ENCODE data around the gene SLC13A2. TPM values are rescaled to one million over a fixed set of nuclear protein-coding genes. Genes with fewer than 3 reads are reported as not detected.

The SLC13A2 gene
- total and polyA plus RNA-seq, 2 of the 4 experiments (the other 2 are of a cell fraction), result not detected

DNA sequence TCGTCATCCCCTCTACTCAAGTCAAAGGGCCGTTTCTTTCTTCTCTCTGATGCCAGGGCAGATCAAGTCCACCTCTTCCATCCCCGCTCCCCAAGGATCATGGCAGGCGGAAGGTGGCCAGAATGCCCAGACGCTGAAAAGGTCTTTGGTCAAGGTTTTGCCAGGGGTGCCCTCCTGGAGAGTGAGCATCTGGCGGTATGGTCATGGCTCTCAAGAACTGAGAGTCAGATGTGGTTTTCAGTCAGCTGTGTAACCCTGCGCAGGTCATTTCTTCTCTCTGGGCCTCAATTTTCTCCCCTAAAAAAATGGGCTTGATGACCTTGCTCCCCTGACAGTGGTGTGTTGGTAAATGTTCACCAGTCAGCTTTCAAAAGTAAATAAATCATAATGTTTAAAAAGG is 45.1 kb downstream of the SLC13A2 start:
- ChIA-PET CTCF (no interaction called here), POLR2A (ENCODE audit: unreplicated experiment) (no interaction called here)
- Histone ChIP-seq H3K4ac (ENCODE audit: low read depth, low read length) (no peak overlapping the region), H3K4me3 (ENCODE audit: insufficient read depth, low read depth, low read length) (no peak overlapping the region), H4K5ac (ENCODE audit: low read depth, low read length) (no peak overlapping the region), H3K27ac (ENCODE audit: insufficient read depth, low read length) (no peak overlapping the region), H4K20me1 (ENCODE audit: insufficient read depth, low read length) (no peaks in the 10 kb centered on the region; the same call in 1 of the 2 replicates), H3K4me2 (ENCODE audit: low read depth, low read length) (no peak overlapping the region), H4K91ac (ENCODE audit: insufficient read depth, low read depth, low read length) (no peak overlapping the region), H3K27me3 (ENCODE audit: control insufficient read depth, insufficient read depth, low read length) (peaks cover 44% of the 10 kb centered on the region), H4K8ac (ENCODE audit: low read depth in 2 of 2, low read length in 2 of 2) (no peak overlapping the region), H3K18ac (ENCODE audit: low read depth, low read length) (no peak overlapping the region), H3K79me1 (ENCODE audit: low read depth in 1 of 2, low read length in 2 of 2) (no peaks in the 10 kb centered on the region), H2AK9ac (replicated peaks; ENCODE audit: low read depth, low read length, poor library complexity) (no peak overlapping the region), H3K9me1 (ENCODE audit: insufficient read depth, low read length) (no peaks in the 10 kb centered on the region), H2BK20ac (ENCODE audit: low read depth, low read length) (no peak overlapping the region), H3K9ac (ENCODE audit: low read depth, low read length) (no peak overlapping the region), H3K14ac (replicated peaks; ENCODE audit: low read depth, low read length) (no peak overlapping the region), H2BK15ac (ENCODE audit: low read depth, low read length) (no peak overlapping the region), H3K23ac (ENCODE audit: low read depth, low read length) (no peak overlapping the region), H3K36me3 (ENCODE audit: control insufficient read depth, insufficient read depth, low read length) (no peaks in the 10 kb centered on the region), H3K4me1 (ENCODE audit: control insufficient read depth, insufficient read depth, low read length) (no peaks in the 10 kb centered on the region), H3K56ac (ENCODE audit: extremely low read depth, insufficient read depth, low read length) (no peak overlapping the region), H3K9me3 (ENCODE audit: control insufficient read depth, insufficient read depth, low read length) (no peaks in the 10 kb centered on the region), H2AK5ac (ENCODE audit: low read depth, low read length) (no peak overlapping the region), H2BK5ac (ENCODE audit: low read depth, low read length, poor library complexity, severe bottlenecking) (no peak overlapping the region), H2BK120ac (ENCODE audit: low read depth, low read length) (no peak overlapping the region), H2AFZ (replicated peaks; ENCODE audit: low read length, poor library complexity) (no peak overlapping the region)
- no CpG with 5 or more reads among the region's 7 CpGs for WGBS, 2 experiments (ENCODE audit: extremely low coverage in 2 of 2, insufficient read length in 1 of 2)
- ATAC-seq (ENCODE audit: low read depth), result no peak
- intact Hi-C loops (cut with micrococcal nuclease) (no loop called here), in situ Hi-C loops (cut with MboI; ENCODE audit: low sequenced_read_pairs) (no loop called here), dilution Hi-C loops (cut with HindIII; ENCODE audit: low sequenced_read_pairs, unreplicated experiment) (no loop called here)
- BruUV-seq (replicated peaks), result no TSS peak
- no peak for DNase-seq
- TF ChIP-seq USF2 (IDR thresholded peaks at IDR 0.05; ENCODE audit: low read depth, low read length) (no peak), FOS (IDR thresholded peaks at IDR 0.05; ENCODE audit: low read depth, low read length) (no peak)
